Ishikawa (cell line): ENCODE measurements around the gene TFE3.
A peak's percentile ranks its signal among the peaks of the same experiment; 100 is the strongest.

Source experiments
- CEBPB ChIP-seq: IDR thresholded peaks from 2 replicates; pipeline ENCODE4 v1.6.1; 2012
- CREB1 ChIP-seq: IDR thresholded peaks from 2 replicates; pipeline ENCODE4 v1.6.1; 2012; ENCODE audit warnings: low read depth
- EGR1 ChIP-seq: IDR thresholded peaks from 2 replicates; pipeline ENCODE4 v1.6.1; 2012
- EP300 ChIP-seq: IDR thresholded peaks from 2 replicates; pipeline ENCODE4 v1.6.1; 2012; ENCODE audit warnings: borderline replicate concordance
- FOXM1 ChIP-seq: IDR thresholded peaks from 2 replicates; pipeline ENCODE4 v1.6.1; 2012; ENCODE audit warnings: low read depth, borderline replicate concordance
- NFIC ChIP-seq: IDR thresholded peaks from 2 replicates; pipeline ENCODE4 v1.6.1; 2012
- RAD21 ChIP-seq: IDR thresholded peaks from 2 replicates; pipeline ENCODE4 v1.6.1; 2012; ENCODE audit warnings: low read depth
- TAF1 ChIP-seq: IDR thresholded peaks from 2 replicates; pipeline ENCODE4 v1.6.1; 2012; ENCODE audit warnings: low read depth, mild to moderate bottlenecking
- TCF12 ChIP-seq: IDR thresholded peaks from 2 replicates; pipeline ENCODE4 v1.6.1; 2012; ENCODE audit warnings: low read depth
- TEAD4 ChIP-seq: IDR thresholded peaks from 2 replicates; pipeline ENCODE4 v1.6.1; 2012
- YY1 ChIP-seq: IDR thresholded peaks from 2 replicates; pipeline ENCODE4 v1.6.1; 2012; ENCODE audit warnings: low read depth
- ZBTB7A ChIP-seq: IDR thresholded peaks from 2 replicates; pipeline ENCODE4 v1.6.1; 2012; ENCODE audit warnings: low read depth
- TF ChIP-seq, protein P1 (sequence below): IDR thresholded peaks from 2 replicates; pipeline ENCODE4 v1.6.1; 2012
- TF ChIP-seq, protein P2 (sequence below): IDR thresholded peaks from 2 replicates; pipeline ENCODE4 v1.6.1; 2012
- TF ChIP-seq, protein P3 (sequence below): IDR thresholded peaks from 2 replicates; pipeline ENCODE4 v1.6.1; 2012; ENCODE audit warnings: low read depth, mild to moderate bottlenecking

The TFE3 gene

DNA sequence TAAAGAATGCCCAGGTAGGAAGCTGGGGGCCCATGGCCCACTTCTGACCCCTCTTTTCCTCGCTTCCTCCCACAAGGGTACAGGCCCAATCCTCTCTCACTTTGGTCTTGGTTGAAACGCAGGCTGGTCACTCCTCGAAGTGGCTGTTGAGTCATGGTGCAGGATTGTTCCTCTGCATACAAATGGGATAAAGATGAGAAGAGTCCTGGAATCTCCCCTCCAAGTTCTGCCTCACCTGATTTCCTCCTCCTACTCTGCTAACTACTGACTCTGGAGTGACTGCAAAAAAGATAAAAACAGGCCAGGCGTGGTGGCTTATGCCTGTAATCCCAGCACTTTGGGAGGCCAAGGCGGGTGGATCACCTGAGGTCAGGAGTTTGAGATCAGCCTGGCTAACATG is 34.8 kb upstream of the TFE3 start:
- TF ChIP-seq FOXM1 = no peak
- no peak for TF ChIP-seq TEAD4
- TF ChIP-seq EP300 = no peak
- no peak for TF ChIP-seq RAD21
- no peak for TF ChIP-seq EGR1
- TF ChIP-seq CEBPB = no peak
- TF ChIP-seq, protein P1, sequence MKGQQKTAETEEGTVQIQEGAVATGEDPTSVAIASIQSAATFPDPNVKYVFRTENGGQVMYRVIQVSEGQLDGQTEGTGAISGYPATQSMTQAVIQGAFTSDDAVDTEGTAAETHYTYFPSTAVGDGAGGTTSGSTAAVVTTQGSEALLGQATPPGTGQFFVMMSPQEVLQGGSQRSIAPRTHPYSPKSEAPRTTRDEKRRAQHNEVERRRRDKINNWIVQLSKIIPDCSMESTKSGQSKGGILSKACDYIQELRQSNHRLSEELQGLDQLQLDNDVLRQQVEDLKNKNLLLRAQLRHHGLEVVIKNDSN = no peak
- TF ChIP-seq, protein P2, sequence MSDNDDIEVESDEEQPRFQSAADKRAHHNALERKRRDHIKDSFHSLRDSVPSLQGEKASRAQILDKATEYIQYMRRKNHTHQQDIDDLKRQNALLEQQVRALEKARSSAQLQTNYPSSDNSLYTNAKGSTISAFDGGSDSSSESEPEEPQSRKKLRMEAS = no peak
- no peak for TF ChIP-seq NFIC
- no peak for TF ChIP-seq CREB1
- no peak for TF ChIP-seq TCF12
- TF ChIP-seq YY1 = no peak
- TF ChIP-seq ZBTB7A = no peak
- TF ChIP-seq, protein P3, sequence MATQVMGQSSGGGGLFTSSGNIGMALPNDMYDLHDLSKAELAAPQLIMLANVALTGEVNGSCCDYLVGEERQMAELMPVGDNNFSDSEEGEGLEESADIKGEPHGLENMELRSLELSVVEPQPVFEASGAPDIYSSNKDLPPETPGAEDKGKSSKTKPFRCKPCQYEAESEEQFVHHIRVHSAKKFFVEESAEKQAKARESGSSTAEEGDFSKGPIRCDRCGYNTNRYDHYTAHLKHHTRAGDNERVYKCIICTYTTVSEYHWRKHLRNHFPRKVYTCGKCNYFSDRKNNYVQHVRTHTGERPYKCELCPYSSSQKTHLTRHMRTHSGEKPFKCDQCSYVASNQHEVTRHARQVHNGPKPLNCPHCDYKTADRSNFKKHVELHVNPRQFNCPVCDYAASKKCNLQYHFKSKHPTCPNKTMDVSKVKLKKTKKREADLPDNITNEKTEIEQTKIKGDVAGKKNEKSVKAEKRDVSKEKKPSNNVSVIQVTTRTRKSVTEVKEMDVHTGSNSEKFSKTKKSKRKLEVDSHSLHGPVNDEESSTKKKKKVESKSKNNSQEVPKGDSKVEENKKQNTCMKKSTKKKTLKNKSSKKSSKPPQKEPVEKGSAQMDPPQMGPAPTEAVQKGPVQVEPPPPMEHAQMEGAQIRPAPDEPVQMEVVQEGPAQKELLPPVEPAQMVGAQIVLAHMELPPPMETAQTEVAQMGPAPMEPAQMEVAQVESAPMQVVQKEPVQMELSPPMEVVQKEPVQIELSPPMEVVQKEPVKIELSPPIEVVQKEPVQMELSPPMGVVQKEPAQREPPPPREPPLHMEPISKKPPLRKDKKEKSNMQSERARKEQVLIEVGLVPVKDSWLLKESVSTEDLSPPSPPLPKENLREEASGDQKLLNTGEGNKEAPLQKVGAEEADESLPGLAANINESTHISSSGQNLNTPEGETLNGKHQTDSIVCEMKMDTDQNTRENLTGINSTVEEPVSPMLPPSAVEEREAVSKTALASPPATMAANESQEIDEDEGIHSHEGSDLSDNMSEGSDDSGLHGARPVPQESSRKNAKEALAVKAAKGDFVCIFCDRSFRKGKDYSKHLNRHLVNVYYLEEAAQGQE = no peak
- TF ChIP-seq TAF1 = no peak

DNA sequence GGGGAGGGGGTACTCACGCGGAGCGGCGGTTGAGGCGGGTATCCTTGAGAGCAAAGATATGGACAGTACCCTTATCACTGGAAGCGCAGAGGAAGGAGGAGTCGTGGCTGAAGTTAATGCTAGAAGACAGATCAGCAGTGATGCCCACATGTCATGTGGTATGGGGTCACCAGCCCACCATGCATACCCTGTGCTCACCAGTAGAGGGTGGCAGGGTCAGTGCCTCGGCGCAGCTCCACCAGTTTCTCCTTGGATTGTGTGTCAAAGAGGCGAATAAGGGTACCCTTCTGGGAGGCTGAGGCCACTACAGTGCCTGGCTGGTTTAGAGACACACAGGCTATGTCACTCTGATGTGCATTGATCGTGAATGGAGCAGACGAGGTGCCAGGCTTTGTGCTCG is 32.2 kb upstream of the TFE3 start:
- no peak for TF ChIP-seq CEBPB

DNA sequence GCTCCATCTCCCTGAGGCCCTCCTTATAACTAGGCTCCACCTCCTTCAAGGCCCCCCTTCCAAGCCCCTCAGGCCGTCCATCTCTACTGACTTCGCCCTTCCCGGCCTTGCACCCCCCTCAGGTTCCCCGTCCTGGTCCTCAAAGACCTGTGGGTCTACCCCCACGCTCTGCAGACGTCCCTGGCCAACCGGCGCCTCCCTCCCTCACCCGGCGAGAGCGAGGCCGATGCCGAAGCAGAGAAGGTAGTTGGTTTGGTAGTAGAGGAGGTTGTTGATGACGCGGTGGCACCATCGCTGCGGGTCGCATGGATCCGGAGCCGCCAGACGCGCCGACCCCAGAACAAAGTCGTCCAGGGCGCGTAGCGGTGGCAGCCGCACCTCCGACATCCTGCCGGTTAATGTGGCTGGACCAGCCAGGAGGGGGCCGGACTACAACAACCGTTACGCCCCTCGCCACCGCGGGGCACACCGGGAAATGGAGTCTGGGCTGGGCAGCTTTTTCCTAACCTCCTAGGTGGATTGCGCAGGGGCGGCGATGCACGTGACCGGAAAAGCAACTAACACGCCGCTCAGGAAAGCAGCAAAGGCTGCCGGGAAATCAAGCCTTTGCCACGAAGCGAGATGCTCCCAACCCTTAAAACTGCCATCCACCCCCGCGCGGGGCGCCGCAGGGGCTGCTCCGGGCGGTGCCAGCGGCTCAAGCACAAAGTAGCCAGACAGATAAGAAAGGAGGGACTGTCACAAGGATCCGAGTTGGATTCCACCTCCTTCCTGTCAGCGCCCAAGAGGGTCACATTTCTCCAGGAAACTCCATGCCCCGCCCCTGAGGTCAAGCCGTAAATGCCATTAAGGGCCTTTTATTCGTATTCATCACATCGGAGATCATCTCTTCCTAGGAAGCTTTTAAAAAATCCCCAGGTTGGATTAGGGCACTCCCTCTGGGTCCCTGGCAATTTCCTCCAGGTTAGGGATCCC is 30.7 kb upstream of the TFE3 start, which contains the start of gene PRAF2:
Gene PRAF2 (minus strand): TSS at position 402 of the 975 bp plus-strand sequence. CDS start 15 bp downstream, at position 387.
- TF ChIP-seq RAD21 (no peak), EGR1 (peak; percentile 60), CEBPB (peak; percentile 24; the same call in 1 of the 2 replicates), ZBTB7A (no peak), EP300 (no peak), TEAD4 (no peak), FOXM1 (no peak), CREB1 (no peak), NFIC (no peak), TAF1 (no peak), TCF12 (0 out of 2 replicates have a peak, but pooled peaks have one; percentile 34), YY1 (peak; percentile 56; the same call in 1 of the 2 replicates)
- TF ChIP-seq, protein P3 = no peak
- TF ChIP-seq, protein P2 = peak; percentile 94
- TF ChIP-seq, protein P1 = peak; percentile 96

DNA sequence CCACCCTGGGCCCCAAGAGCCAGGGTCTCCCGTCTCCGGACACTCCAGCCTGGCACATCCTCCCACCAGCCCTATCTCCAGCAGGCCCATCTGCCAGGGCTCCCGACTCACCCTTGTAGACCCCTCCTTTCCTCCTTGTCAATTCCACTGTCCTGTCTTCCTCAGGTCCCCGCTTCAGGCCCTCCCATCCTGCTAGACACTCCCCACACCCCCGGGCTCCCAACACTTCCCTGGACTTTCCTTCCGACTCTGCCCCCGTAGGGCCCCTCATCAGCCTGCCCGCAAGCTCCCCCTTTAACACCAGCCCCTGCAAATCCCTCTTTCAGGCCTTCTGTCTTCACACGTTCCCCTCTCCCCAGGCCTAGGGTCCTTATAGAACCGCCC is 29.5 kb upstream of the TFE3 start:
- no peak for TF ChIP-seq TAF1
- no peak for TF ChIP-seq CREB1
- TF ChIP-seq, protein P2 = no peak
- no peak for TF ChIP-seq CEBPB
- no peak for TF ChIP-seq TEAD4
- TF ChIP-seq, protein P1 = no peak
- no peak for TF ChIP-seq YY1
- TF ChIP-seq, protein P3 = no peak
- no peak for TF ChIP-seq NFIC
- no peak for TF ChIP-seq FOXM1
- no peak for TF ChIP-seq ZBTB7A
